PC-3 (cell line): ENCODE results near the gene REPS2. TPM values are rescaled to one million over a fixed set of nuclear protein-coding genes. Genes with fewer than 3 reads are reported as not detected.

ENCODE experiments used
- ATAC-seq: fragments of 200-7000 bp; cut with Tn5 transposase; 2 replicates; pipeline ENCODE4 v1.9.1; 2020; ENCODE audit warnings: mild to moderate bottlenecking, moderate library complexity
- BruUV-seq: library from RNA; stranded (reverse); fragments of 400-500 nt; replicated peaks from 2 replicates; lab custom pipeline; 2021; lab: Mats Ljungman, UMichigan
- CTCF ChIA-PET: fragments of 300-600 bp; sonication (Branson Sonifier 250); formaldehyde crosslinking; loops from one replicate; lab custom pipeline; 2022; ENCODE audit warnings: antibody characterized with exemption; lab: Charles Lee
- POLR2A ChIA-PET: fragments of 300-600 bp; sonication (Branson Sonifier 250); formaldehyde crosslinking; loops from one replicate; lab custom pipeline; 2022; ENCODE audit warnings: antibody characterized with exemption; ENCODE audit not compliant: unreplicated experiment; lab: Charles Lee
- DNase-seq: peaks from one replicate; pipeline ENCODE4 v3.0.0-alpha.2; 2015
- H2AFZ ChIP-seq: fragments of 300-600 bp; sonication (generic); 2 replicates; pipeline ENCODE4 v1.6.0; 2016; ENCODE audit warnings: antibody characterized with exemption, low read length
- H3F3A ChIP-seq: fragments of 300-600 bp; sonication (generic); one replicate; pipeline ENCODE4 v1.6.0; 2017; ENCODE audit warnings: antibody characterized with exemption, low read length, control low read depth, mild to moderate bottlenecking; ENCODE audit not compliant: unreplicated experiment
- H3K27ac ChIP-seq: fragments of 300-600 bp; sonication (generic); 2 replicates; pipeline ENCODE4 v1.5.1; 2016; ENCODE audit warnings: mild to moderate bottlenecking, low read length
- H3K27me3 ChIP-seq: fragments of 300-600 bp; sonication (generic); 2 replicates; pipeline ENCODE4 v1.6.1; 2016; ENCODE audit warnings: low read length, mixed read lengths
- H3K36me3 ChIP-seq: fragments of 300-600 bp; sonication (generic); 2 replicates; pipeline ENCODE4 v1.6.1; 2016; ENCODE audit warnings: low read depth, mixed run types, low read length, mixed read lengths
- H3K4me1 ChIP-seq: fragments of 300-600 bp; sonication (generic); 2 replicates; pipeline ENCODE4 v1.5.1; 2016; ENCODE audit warnings: low read length; ENCODE audit not compliant: insufficient read depth
- H3K4me2 ChIP-seq: fragments of 300-600 bp; sonication (generic); 2 replicates; pipeline ENCODE4 v1.6.0; 2016; ENCODE audit warnings: low read length
- H3K4me3 ChIP-seq: fragments of 300-600 bp; sonication (generic); 2 replicates; pipeline ENCODE4 v1.5.1; 2016; ENCODE audit warnings: mild to moderate bottlenecking, low read length, mixed read lengths
- H3K79me2 ChIP-seq: fragments of 300-600 bp; sonication (generic); 2 replicates; pipeline ENCODE4 v1.6.1; 2017; ENCODE audit warnings: low read length, mixed read lengths
- H3K9ac ChIP-seq: fragments of 300-600 bp; sonication (generic); 2 replicates; pipeline ENCODE4 v1.6.0; 2016; ENCODE audit warnings: mild to moderate bottlenecking, low read length
- H3K9me2 ChIP-seq: fragments of 300-600 bp; sonication (generic); replicated peaks from 2 replicates; pipeline ENCODE4 v1.6.1; 2016; ENCODE audit warnings: mixed run types, low read length, mixed read lengths
- H3K9me3 ChIP-seq: fragments of 300-600 bp; sonication (generic); 2 replicates; pipeline ENCODE4 v1.6.1; 2016; ENCODE audit warnings: low read length, mixed read lengths
- H4K20me1 ChIP-seq: fragments of 300-600 bp; sonication (generic); 2 replicates; pipeline ENCODE4 v1.6.1; 2016; ENCODE audit warnings: low read length, mixed read lengths
- EZH2 ChIP-seq: fragments of 300-600 bp; sonication (generic); IDR thresholded peaks from one replicate; pipeline ENCODE4 v1.6.1; 2017; ENCODE audit warnings: antibody characterized with exemption, mild to moderate bottlenecking, low read length; ENCODE audit not compliant: unreplicated experiment
- EZH2phosphoT487 ChIP-seq: fragments of 300-600 bp; sonication (generic); IDR thresholded peaks from 2 replicates; pipeline ENCODE4 v1.6.1; 2018; ENCODE audit warnings: mild to moderate bottlenecking, antibody characterized with exemption, low read length, borderline replicate concordance
- intact Hi-C: fragments of 100-400 bp; cut with micrococcal nuclease; formaldehyde crosslinking; loops from 2 replicates; pipeline ENCODE4 v1.9.0; 2023
- total RNA-seq: library from RNA; depleted of rRNA; stranded (reverse); fragments of >200 nt; gene quantifications from 2 replicates; pipeline ENCODE4 v1.2.3, GENCODE V29; 2014
- TF ChIP-seq, protein P1 (sequence below): fragments of 300-600 bp; sonication (generic); conservative IDR thresholded peaks from 2 replicates; pipeline ENCODE4 v1.5.1; 2017; ENCODE audit warnings: antibody characterized with exemption, low read depth, mild to moderate bottlenecking, low read length

The REPS2 gene
- total RNA-seq, 1 experiment from 2014 or later, result 6.3 TPM

DNA sequence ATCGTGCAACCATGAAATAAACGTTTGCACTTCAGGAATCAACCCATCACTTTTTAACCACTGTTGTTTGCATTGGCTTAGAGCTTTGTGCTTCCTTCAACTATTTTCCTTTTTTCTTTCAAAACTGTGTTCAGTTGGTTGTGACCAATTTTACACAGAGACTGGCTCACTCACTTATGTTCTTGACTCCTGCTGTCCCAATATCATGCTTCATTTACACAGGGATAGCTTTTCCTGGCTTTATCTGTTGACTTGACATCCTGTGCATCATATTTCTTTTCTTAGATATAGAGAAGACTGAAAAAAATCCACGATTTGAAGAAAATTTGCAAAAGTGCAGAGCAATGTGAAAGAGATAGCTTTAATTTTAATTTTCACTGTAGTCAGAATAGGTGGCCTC, 38.8 kb downstream of the REPS2 start:
- Histone ChIP-seq H3F3A (no peaks in the 10 kb centered on the region), H2AFZ (no peak overlapping the region), H3K27ac (no peak overlapping the region), H3K79me2 (no peaks in the 10 kb centered on the region), H3K9me2 (no peaks in the 10 kb centered on the region), H3K4me2 (no peak overlapping the region), H3K9me3 (no peaks in the 10 kb centered on the region), H3K9ac (no peak overlapping the region), H4K20me1 (no peaks in the 10 kb centered on the region), H3K36me3 (no peaks in the 10 kb centered on the region), H3K4me1 (no peaks in the 10 kb centered on the region), H3K4me3 (no peak overlapping the region), H3K27me3 (no peaks in the 10 kb centered on the region)
- no peak for TF ChIP-seq EZH2phosphoT487
- TF ChIP-seq EZH2, result no peak
- TF ChIP-seq, protein P1, sequence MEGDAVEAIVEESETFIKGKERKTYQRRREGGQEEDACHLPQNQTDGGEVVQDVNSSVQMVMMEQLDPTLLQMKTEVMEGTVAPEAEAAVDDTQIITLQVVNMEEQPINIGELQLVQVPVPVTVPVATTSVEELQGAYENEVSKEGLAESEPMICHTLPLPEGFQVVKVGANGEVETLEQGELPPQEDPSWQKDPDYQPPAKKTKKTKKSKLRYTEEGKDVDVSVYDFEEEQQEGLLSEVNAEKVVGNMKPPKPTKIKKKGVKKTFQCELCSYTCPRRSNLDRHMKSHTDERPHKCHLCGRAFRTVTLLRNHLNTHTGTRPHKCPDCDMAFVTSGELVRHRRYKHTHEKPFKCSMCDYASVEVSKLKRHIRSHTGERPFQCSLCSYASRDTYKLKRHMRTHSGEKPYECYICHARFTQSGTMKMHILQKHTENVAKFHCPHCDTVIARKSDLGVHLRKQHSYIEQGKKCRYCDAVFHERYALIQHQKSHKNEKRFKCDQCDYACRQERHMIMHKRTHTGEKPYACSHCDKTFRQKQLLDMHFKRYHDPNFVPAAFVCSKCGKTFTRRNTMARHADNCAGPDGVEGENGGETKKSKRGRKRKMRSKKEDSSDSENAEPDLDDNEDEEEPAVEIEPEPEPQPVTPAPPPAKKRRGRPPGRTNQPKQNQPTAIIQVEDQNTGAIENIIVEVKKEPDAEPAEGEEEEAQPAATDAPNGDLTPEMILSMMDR, result no peak
- DNase-seq (no peak), ATAC-seq (no peak)
- intact Hi-C loops, result no loop called here
- CTCF ChIA-PET, result no interaction called here
- no TSS peak for BruUV-seq
- POLR2A ChIA-PET, result no interaction called here

DNA sequence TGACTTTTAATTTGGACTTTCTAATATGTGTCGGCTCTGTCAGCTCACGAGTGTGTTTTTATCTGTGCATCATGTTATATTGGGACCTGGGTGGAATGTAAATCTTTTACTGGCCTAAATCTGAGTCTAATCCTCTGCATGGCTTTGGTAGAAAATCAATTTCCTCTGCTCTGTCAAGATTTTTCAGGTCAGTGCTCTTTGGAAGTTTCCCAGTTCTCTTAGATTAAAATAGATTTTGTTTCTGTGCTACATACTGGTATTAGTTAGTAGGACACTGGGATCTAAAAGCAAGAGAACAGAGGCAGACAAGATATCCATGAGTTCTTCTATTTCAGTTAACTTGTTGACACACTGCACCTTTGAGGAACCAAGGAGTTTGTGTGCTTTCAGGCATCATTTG, 39.7 kb downstream of the REPS2 start:
- no peaks in the 10 kb centered on the region for H3K36me3 ChIP-seq
- H3F3A ChIP-seq, result no peaks in the 10 kb centered on the region
- H3K4me1 ChIP-seq, result no peaks in the 10 kb centered on the region
- no peaks in the 10 kb centered on the region for H3K27me3 ChIP-seq
- DNase-seq (no peak), ATAC-seq (no peak)
- no peaks in the 10 kb centered on the region for H4K20me1 ChIP-seq
- no peak overlapping the region for H3K9ac ChIP-seq
- H2AFZ ChIP-seq, result no peak overlapping the region
- BruUV-seq, result no TSS peak
- H3K9me3 ChIP-seq, result no peaks in the 10 kb centered on the region
- H3K4me3 ChIP-seq, result no peak overlapping the region
- no peak overlapping the region for H3K4me2 ChIP-seq
- H3K9me2 ChIP-seq, result no peaks in the 10 kb centered on the region
- no peak for TF ChIP-seq EZH2
- TF ChIP-seq EZH2phosphoT487, result no peak
- TF ChIP-seq, protein P1, result no peak
- intact Hi-C loops, result no loop called here
- ChIA-PET POLR2A (no interaction called here), CTCF (no interaction called here)
- H3K27ac ChIP-seq, result no peak overlapping the region
- H3K79me2 ChIP-seq, result no peaks in the 10 kb centered on the region

DNA sequence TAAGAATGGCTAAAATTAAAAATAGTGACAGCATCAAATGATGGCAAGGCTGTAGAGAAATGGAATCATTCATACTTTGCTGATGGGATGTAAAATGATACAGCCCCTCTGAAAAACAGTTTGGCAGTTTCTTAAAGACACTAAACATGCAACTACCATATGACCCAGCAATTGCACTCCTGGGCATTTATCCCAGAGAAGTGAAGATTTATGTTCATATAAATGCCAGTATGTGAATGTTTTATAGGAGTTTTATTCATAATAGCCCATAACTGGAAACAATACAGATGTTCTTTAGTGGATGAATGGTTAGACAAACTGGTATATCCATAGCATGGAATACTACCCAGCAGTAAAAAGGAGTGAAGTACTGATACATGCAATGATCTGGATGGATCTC, 43.3 kb downstream of the REPS2 start:
- POLR2A ChIA-PET, result no interaction called here
- ATAC-seq (no peak), DNase-seq (no peak)
- H3K9me2 ChIP-seq, result no peaks in the 10 kb centered on the region
- no peaks in the 10 kb centered on the region for H3K9me3 ChIP-seq
- TF ChIP-seq EZH2phosphoT487 (no peak), EZH2 (no peak)
- TF ChIP-seq, protein P1, result no peak
- intact Hi-C loops, result no loop called here
- H3K79me2 ChIP-seq, result no peaks in the 10 kb centered on the region
- H3K4me3 ChIP-seq, result no peak overlapping the region
- H3K4me2 ChIP-seq, result no peak overlapping the region
- H3F3A ChIP-seq, result no peaks in the 10 kb centered on the region
- H4K20me1 ChIP-seq, result no peaks in the 10 kb centered on the region
- CTCF ChIA-PET, result no interaction called here
- no peaks in the 10 kb centered on the region for H3K27me3 ChIP-seq
- H2AFZ ChIP-seq, result no peak overlapping the region
- BruUV-seq, result no TSS peak
- H3K36me3 ChIP-seq, result no peaks in the 10 kb centered on the region
- no peaks in the 10 kb centered on the region for H3K4me1 ChIP-seq
- no peak overlapping the region for H3K9ac ChIP-seq
- H3K27ac ChIP-seq, result no peak overlapping the region
